Left lung (tissue), 10 donors: ENCODE data around the gene MFSD6. TPM values are rescaled to one million over a fixed set of nuclear protein-coding genes. Genes with fewer than 3 reads are reported as not detected.

ENCODE experiments used
- ATAC-seq: fragments of 200-7000 bp; cut with Tn5 transposase; one replicate; pipeline ENCODE4 v1.9.1; 2020; ENCODE audit warnings: moderate library complexity
- DNase-seq, 4 donors: peaks; one replicate each; pipeline ENCODE4 v3.0.0-alpha.2; 2013 to 2020
- H3K27ac ChIP-seq, 2 donors: fragments of 200-600 bp; sonication (generic) in 1 of 2; one replicate each; pipeline versions ENCODE4 v1.5.0 to v1.8.0; 2020 to 2021
- H3K27me3 ChIP-seq, 2 donors: fragments of 200-600 bp; sonication (generic) in 1 of 2; one replicate each; pipeline versions ENCODE4 v1.5.0 to v1.8.0; 2020 to 2021
- H3K36me3 ChIP-seq, 2 donors: fragments of 200-600 bp; sonication (generic) in 1 of 2; one replicate each; pipeline versions ENCODE4 v1.5.0 to v1.8.0; 2020 to 2021
- H3K4me1 ChIP-seq, 2 donors: fragments of 200-600 bp; one replicate each; pipeline ENCODE4 v1.8.0; 2021
- H3K4me3 ChIP-seq, 2 donors: fragments of 200-600 bp; sonication (generic) in 1 of 2; one replicate each; pipeline versions ENCODE4 v1.5.0 to v1.8.0; 2020 to 2021; ENCODE audit warnings: mild to moderate bottlenecking in 1 of 2
- H3K9me3 ChIP-seq, 2 donors: fragments of 200-600 bp; sonication (generic) in 1 of 2; one replicate each; pipeline versions ENCODE4 v1.5.0 to v1.8.0; 2020 to 2021
- CTCF ChIP-seq, 2 donors: fragments of 200-600 bp; sonication (generic) in 1 of 2; IDR thresholded peaks; one replicate each; pipeline versions ENCODE4 v1.5.0 to v1.8.0; 2021; ENCODE audit warnings: antibody characterized with exemption in 2 of 2
- intact Hi-C, 2 donors: fragments of 100-400 bp; cut with DNase I; formaldehyde crosslinking; loops; one replicate each; pipeline versions ENCODE4 v1.11.2 to v1.14.2; 2022
- polyA plus RNA-seq, 6 donors: library from polyadenylated mRNA; unstranded; fragments of 120-200 nt; gene quantifications; one replicate each; pipeline ENCODE4 v1.2.1, GENCODE V29; 2013; ENCODE audit not compliant: insufficient read length in 6 of 6
- total RNA-seq, 2 donors: library from RNA; stranded (reverse); fragmentation: NEBNext Ultra II Directional; extraction: Animal tissue kit (Norgen Biotek cat#: 25700); gene quantifications; one replicate each; pipeline ENCODE4 v1.2.1, GENCODE V29; 2021
- donor health status: DM: no; HTN: yes; CAD: no.
- donor health status: DM: no; HTN: no; CAD: no.

The MFSD6 gene
- total and polyA plus RNA-seq, 8 donors: 21.5 to 46.6 (median 24.8) TPM

- Histone ChIP-seq H3K27ac (peak overlapping the region in 1 of 2 donors; percentile 14), H3K4me3 (no peak overlapping the region), H3K27me3 (no peaks in the 10 kb centered on the region), H3K9me3 (no peaks in the 10 kb centered on the region), H3K36me3 (no peaks in the 10 kb centered on the region), H3K4me1 (no peaks in the 10 kb centered on the region)
- ATAC-seq (no peak), DNase-seq (no peak)
- TF ChIP-seq CTCF (IDR thresholded peaks at IDR 0.05): no peak
- intact Hi-C loops: no loop called here
These were observed 51.7 kb downstream of the MFSD6 start for GRCh38 chr2:190459881-190460280.

GRCh38 chr2:190460487-190460886, 52.3 kb downstream of the MFSD6 start:
- H3K27me3 ChIP-seq: no peaks in the 10 kb centered on the region
- no peaks in the 10 kb centered on the region for H3K9me3 ChIP-seq
- no peak overlapping the region for H3K4me3 ChIP-seq
- DNase-seq: no peak
- no peak for ATAC-seq
- H3K4me1 ChIP-seq: no peaks in the 10 kb centered on the region
- no peak overlapping the region for H3K27ac ChIP-seq
- no peak for TF ChIP-seq CTCF (IDR thresholded peaks at IDR 0.05)
- H3K36me3 ChIP-seq: no peaks in the 10 kb centered on the region
- intact Hi-C loops: no loop called here

- Histone ChIP-seq H3K9me3 (no peaks in the 10 kb centered on the region), H3K36me3 (no peaks in the 10 kb centered on the region), H3K4me1 (peaks cover under 1 to 2% of the 10 kb centered on the region in 2 donors), H3K27ac (no peak overlapping the region), H3K4me3 (no peak overlapping the region), H3K27me3 (no peaks in the 10 kb centered on the region)
- ATAC-seq (no peak), DNase-seq (no peak)
- TF ChIP-seq CTCF (IDR thresholded peaks at IDR 0.05): no peak
- intact Hi-C loops: no loop called here
These were observed 54.0 kb downstream of the MFSD6 start for GRCh38 chr2:190462181-190462580.

DNA sequence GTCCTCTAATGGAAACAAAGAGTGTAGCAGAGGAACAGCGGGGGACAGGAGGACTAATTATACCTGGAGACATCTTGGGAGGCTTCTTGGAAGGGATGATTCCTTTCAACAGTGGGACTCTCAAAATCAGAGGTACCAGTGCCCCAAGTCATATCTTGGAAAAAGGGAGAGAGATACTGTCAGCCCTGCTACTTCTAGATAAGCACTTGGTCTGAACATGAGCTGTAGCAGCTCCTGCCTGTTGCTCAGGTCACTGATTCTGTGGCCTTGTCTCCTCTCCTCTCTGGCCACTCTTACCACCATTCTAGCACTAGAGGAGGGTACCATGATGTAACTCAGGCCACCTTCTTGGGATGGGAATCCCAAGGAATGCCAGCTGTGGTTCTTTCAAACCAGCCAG, 54.5 kb downstream of the MFSD6 start:
- TF ChIP-seq CTCF (IDR thresholded peaks at IDR 0.05): no peak
- DNase-seq: no peak
- no peak overlapping the region for H3K27ac ChIP-seq
- H3K4me1 ChIP-seq: peaks cover 5 to 6% of the 10 kb centered on the region in 2 donors
- no peaks in the 10 kb centered on the region for H3K27me3 ChIP-seq
- H3K36me3 ChIP-seq: no peaks in the 10 kb centered on the region
- intact Hi-C loops: no loop called here
- no peak for ATAC-seq
- H3K9me3 ChIP-seq: no peaks in the 10 kb centered on the region
- no peak overlapping the region for H3K4me3 ChIP-seq

- ATAC-seq (no peak), DNase-seq (no peak)
- Histone ChIP-seq H3K27ac (no peak overlapping the region), H3K9me3 (no peaks in the 10 kb centered on the region), H3K4me1 (peaks cover 16 to 21% of the 10 kb centered on the region in 2 donors), H3K4me3 (no peak overlapping the region), H3K36me3 (no peaks in the 10 kb centered on the region), H3K27me3 (no peaks in the 10 kb centered on the region)
- no peak for TF ChIP-seq CTCF (IDR thresholded peaks at IDR 0.05)
- intact Hi-C loops: no loop called here
These were observed 56.9 kb downstream of the MFSD6 start for GRCh38 chr2:190465060-190465459.
